Liver (tissue), 9 donors: ENCODE measurements around the gene MOV10L1. TPM values are rescaled to one million over a fixed set of nuclear protein-coding genes. Genes with fewer than 3 reads are reported as not detected.

Experiments
- DNase-seq: peaks from one replicate; pipeline ENCODE4 v3.0.0-alpha.2; 2017; ENCODE audit warnings: low spot score
- H3K27ac ChIP-seq, 2 donors: one replicate each; pipeline ENCODE4 v1.7.0; 2013; ENCODE audit warnings: inconsistent platforms in 2 of 2, low read length in 2 of 2, control low read depth in 1 of 2, low read depth in 1 of 2, mild to moderate bottlenecking in 1 of 2
- H3K27me3 ChIP-seq, 4 donors: one replicate each; pipeline versions ENCODE4 v1.6.1 to v1.7.0; 2013; ENCODE audit warnings: low read length in 3 of 4, inconsistent platforms in 1 of 4, mild to moderate bottlenecking in 1 of 4, moderate library complexity in 1 of 4; ENCODE audit not compliant: control insufficient read depth in 4 of 4, insufficient read depth in 4 of 4
- H3K36me3 ChIP-seq, 4 donors: one replicate each; pipeline versions ENCODE4 v1.6.1 to v1.7.0; 2013; ENCODE audit warnings: low read length in 3 of 4, mild to moderate bottlenecking in 3 of 4, low read depth in 1 of 4, moderate library complexity in 1 of 4; ENCODE audit not compliant: control insufficient read depth in 4 of 4, insufficient read depth in 3 of 4
- H3K4me1 ChIP-seq, 4 donors: one replicate each; pipeline versions ENCODE4 v1.6.1 to v1.7.0; 2013; ENCODE audit warnings: low read length in 3 of 4, mild to moderate bottlenecking in 3 of 4, moderate library complexity in 1 of 4; ENCODE audit not compliant: control insufficient read depth in 4 of 4, insufficient read depth in 4 of 4
- H3K4me3 ChIP-seq, 3 donors: one replicate each; pipeline versions ENCODE4 v1.6.1 to v1.7.0; 2013; ENCODE audit warnings: low read length in 3 of 3, control low read depth in 1 of 3, low read depth in 1 of 3, mild to moderate bottlenecking in 1 of 3
- H3K9ac ChIP-seq, 2 donors: one replicate each; pipeline ENCODE4 v1.7.0; 2013; ENCODE audit warnings: low read length in 2 of 2, mild to moderate bottlenecking in 2 of 2, moderate library complexity in 2 of 2, control low read depth in 1 of 2, low read depth in 1 of 2
- H3K9me3 ChIP-seq, 4 donors: one replicate each; pipeline versions ENCODE4 v1.6.1 to v1.7.0; 2013; ENCODE audit warnings: low read length in 3 of 4; ENCODE audit not compliant: control insufficient read depth in 4 of 4
- CTCF ChIP-seq: fragments of 150-350 bp; IDR thresholded peaks from 2 replicates; pipeline ENCODE4 v1.5.1; 2017; ENCODE audit warnings: improper control_type of control experiment, low read depth, low read length; ENCODE audit not compliant: missing input control
- EGR1 ChIP-seq, 2 donors: IDR thresholded peaks; 2 replicates each; pipeline ENCODE4 v1.6.1; 2016 to 2018; ENCODE audit warnings: antibody characterized with exemption in 2 of 2, low read depth in 2 of 2
- FOXA2 ChIP-seq: IDR thresholded peaks from 2 replicates; pipeline ENCODE4 v1.6.1; 2016; ENCODE audit warnings: antibody characterized with exemption
- GABPA ChIP-seq, 2 donors: IDR thresholded peaks in 1 of 2; conservative IDR thresholded peaks in 1 of 2; 2 replicates each; pipeline ENCODE4 v1.6.1; 2016; ENCODE audit warnings: antibody characterized with exemption in 2 of 2, mild to moderate bottlenecking in 1 of 2, moderate library complexity in 1 of 2
- HNF4A ChIP-seq, 2 donors: conservative IDR thresholded peaks; 2 replicates each; pipeline ENCODE4 v1.6.1; 2016; ENCODE audit warnings: antibody characterized with exemption in 2 of 2, mild to moderate bottlenecking in 2 of 2
- JUND ChIP-seq, 2 donors: IDR thresholded peaks; 2 replicates each; pipeline ENCODE4 v1.6.1; 2016; ENCODE audit warnings: antibody characterized with exemption in 2 of 2
- MAX ChIP-seq: IDR thresholded peaks from 2 replicates; pipeline ENCODE4 v1.6.1; 2016; ENCODE audit warnings: antibody characterized with exemption
- NR2F2 ChIP-seq: IDR thresholded peaks from 2 replicates; pipeline ENCODE4 v1.6.1; 2016; ENCODE audit warnings: antibody characterized with exemption
- RAD21 ChIP-seq, 2 donors: IDR thresholded peaks; 2 replicates each; pipeline ENCODE4 v1.6.1; 2016; ENCODE audit warnings: antibody characterized with exemption in 2 of 2, mild to moderate bottlenecking in 2 of 2
- REST ChIP-seq: IDR thresholded peaks from 2 replicates; pipeline ENCODE4 v1.6.1; 2016; ENCODE audit warnings: antibody characterized with exemption, mild to moderate bottlenecking
- RXRA ChIP-seq, 2 donors: IDR thresholded peaks; 2 replicates each; pipeline ENCODE4 v1.6.1; 2017 to 2018; ENCODE audit warnings: antibody characterized with exemption in 2 of 2, mild to moderate bottlenecking in 1 of 2
- SP1 ChIP-seq: IDR thresholded peaks from 2 replicates; pipeline ENCODE4 v1.6.1; 2018; ENCODE audit warnings: antibody characterized with exemption, mild to moderate bottlenecking
- TAF1 ChIP-seq: conservative IDR thresholded peaks from 2 replicates; pipeline ENCODE4 v1.6.1; 2016; ENCODE audit warnings: antibody characterized with exemption, mild to moderate bottlenecking
- YY1 ChIP-seq: IDR thresholded peaks from 2 replicates; pipeline ENCODE4 v1.6.1; 2016; ENCODE audit warnings: antibody characterized with exemption, mild to moderate bottlenecking
- ZBTB33 ChIP-seq: IDR thresholded peaks from 2 replicates; pipeline ENCODE4 v1.6.1; 2016; ENCODE audit warnings: antibody characterized with exemption
- WGBS: extraction: QIAGEN DNeasy Blood & Tissue Kit; methylation state at CpG from one replicate; pipeline ENCODE4 v1.1.7; 2013; 5-methylcytosine and 5-hydroxymethylcytosine counted together
- polyA plus RNA-seq, 2 donors: library from polyadenylated mRNA; stranded (reverse) in 1 of 2; unstranded in 1 of 2; fragments of 200-250 nt in 1 of 2; fragments of >200 nt in 1 of 2; fragmentation: Nextera tagmentation in 1 of 2; extraction: Ambion mirVana in 1 of 2; gene quantifications; one replicate each; pipeline versions ENCODE4 v1.2.1 to v1.2.3, GENCODE V29; 2013 to 2015
- total RNA-seq, 2 donors: library from RNA; depleted of rRNA; stranded (reverse); fragments of >200 nt; gene quantifications; one replicate each; pipeline ENCODE4 v1.2.3, GENCODE V29; 2014
- donor health status: healthy.
- donor health status: healthy.
- donor health status: healthy.
- donor health status: healthy.
- donor health status: healthy.

The MOV10L1 gene
- total and polyA plus RNA-seq, 4 donors: 0.07 to 0.47 (median 0.17) TPM

- no peaks in the 10 kb centered on the region for H3K27me3 ChIP-seq
- no peak for DNase-seq
- no peak overlapping the region for H3K27ac ChIP-seq
- H3K9me3 ChIP-seq: no peaks in the 10 kb centered on the region
- peaks cover 0 to 31% (median 1%) of the 10 kb centered on the region in 4 donors for H3K36me3 ChIP-seq
- WGBS: 96% methylated on average over 61 of the region's 61 CpGs
- no peak overlapping the region for H3K4me3 ChIP-seq
- H3K9ac ChIP-seq: no peak overlapping the region
- H3K4me1 ChIP-seq: peaks cover 13 to 70% (median 51%) of the 10 kb centered on the region in 4 donors
- TF ChIP-seq RAD21 (IDR thresholded peaks at IDR 0.05): no peak
- no peak for TF ChIP-seq FOXA2
- TF ChIP-seq NR2F2: no peak
- no peak for TF ChIP-seq HNF4A (conservative IDR thresholded peaks at IDR 0.05)
- TF ChIP-seq ZBTB33: no peak
- no peak for TF ChIP-seq SP1
- no peak for TF ChIP-seq JUND (IDR thresholded peaks at IDR 0.05)
- no peak for TF ChIP-seq TAF1
- TF ChIP-seq MAX: no peak
- TF ChIP-seq CTCF: no peak
- no peak for TF ChIP-seq RXRA (IDR thresholded peaks at IDR 0.05)
- TF ChIP-seq REST: no peak
- no peak for TF ChIP-seq EGR1 (IDR thresholded peaks at IDR 0.05; ENCODE audit: low read depth in 2 of 2)
These were observed 108.2 kb downstream of the MOV10L1 start for GRCh38 chr22:50197856-50198623.

GRCh38 chr22:50198624-50199017, 108.8 kb downstream of the MOV10L1 start:
- H3K36me3 ChIP-seq: peaks cover 0 to 26% (median 1%) of the 10 kb centered on the region in 4 donors
- no peak overlapping the region for H3K27ac ChIP-seq
- no peak for DNase-seq
- no peak overlapping the region for H3K9ac ChIP-seq
- TF ChIP-seq ZBTB33 (no peak), TAF1 (no peak), MAX (no peak), GABPA (IDR thresholded peaks at IDR 0.05 in 1 of 2, conservative IDR thresholded peaks at IDR 0.05 in 1 of 2) (no peak), FOXA2 (no peak), NR2F2 (no peak), SP1 (no peak), YY1 (no peak), CTCF (no peak), HNF4A (conservative IDR thresholded peaks at IDR 0.05) (no peak)
- H3K27me3 ChIP-seq: no peaks in the 10 kb centered on the region
- H3K9me3 ChIP-seq: no peaks in the 10 kb centered on the region
- H3K4me3 ChIP-seq: no peak overlapping the region
- H3K4me1 ChIP-seq: peaks cover 13 to 70% (median 52%) of the 10 kb centered on the region in 4 donors
- 92% methylated on average over 16 of the region's 16 CpGs for WGBS
